GM19438 (cell line): ENCODE measurements around the gene CDC20B.
"Not testable (repeated sequence)": the region's sequence is repeated elsewhere in the genome, so short reads cannot be mapped to it uniquely, and the experiment has no call there.

Experiments used
- ATAC-seq: cut with Tn5 transposase; IDR thresholded peaks from one replicate; pipeline ENCODE4 v1.9.1; 2021; ENCODE audit warnings: low read depth; ENCODE audit not compliant: unreplicated experiment

CDC20B gene

DNA sequence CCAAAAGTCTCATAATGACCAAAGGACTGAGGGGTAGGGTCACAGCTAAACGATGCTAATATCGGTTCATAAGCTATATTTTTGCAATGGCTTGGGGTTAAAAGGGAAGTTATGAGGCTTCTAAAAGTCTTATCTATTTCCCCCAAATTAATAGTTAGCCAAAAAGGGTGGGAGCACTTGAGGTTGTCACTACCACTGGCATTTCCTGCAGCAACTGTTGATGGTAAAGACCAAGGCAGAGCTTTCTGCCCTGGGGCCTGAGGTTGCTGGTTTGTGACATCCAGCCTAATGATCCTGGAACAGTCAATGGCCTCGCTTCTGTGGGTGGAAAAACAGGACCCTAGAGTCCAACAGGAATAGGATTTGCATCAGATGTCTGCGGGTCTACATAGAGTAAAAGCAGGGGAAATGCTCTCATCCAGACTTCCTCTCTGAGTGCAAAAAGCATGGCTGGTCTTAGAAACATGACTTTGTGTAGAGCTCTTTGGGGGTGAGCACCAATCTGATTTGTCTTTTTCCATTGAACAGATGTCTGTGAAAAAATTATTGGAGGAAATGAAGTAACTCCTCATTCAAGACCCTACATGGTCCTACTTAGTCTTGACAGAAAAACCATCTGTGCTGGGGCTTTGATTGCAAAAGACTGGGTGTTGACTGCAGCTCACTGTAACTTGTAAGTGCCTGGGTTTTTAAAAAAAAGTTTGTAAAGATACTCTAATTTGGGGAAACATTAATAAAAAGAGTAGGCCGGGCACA is 67.9 kb downstream of the CDC20B start:
- ATAC-seq = no peak

DNA sequence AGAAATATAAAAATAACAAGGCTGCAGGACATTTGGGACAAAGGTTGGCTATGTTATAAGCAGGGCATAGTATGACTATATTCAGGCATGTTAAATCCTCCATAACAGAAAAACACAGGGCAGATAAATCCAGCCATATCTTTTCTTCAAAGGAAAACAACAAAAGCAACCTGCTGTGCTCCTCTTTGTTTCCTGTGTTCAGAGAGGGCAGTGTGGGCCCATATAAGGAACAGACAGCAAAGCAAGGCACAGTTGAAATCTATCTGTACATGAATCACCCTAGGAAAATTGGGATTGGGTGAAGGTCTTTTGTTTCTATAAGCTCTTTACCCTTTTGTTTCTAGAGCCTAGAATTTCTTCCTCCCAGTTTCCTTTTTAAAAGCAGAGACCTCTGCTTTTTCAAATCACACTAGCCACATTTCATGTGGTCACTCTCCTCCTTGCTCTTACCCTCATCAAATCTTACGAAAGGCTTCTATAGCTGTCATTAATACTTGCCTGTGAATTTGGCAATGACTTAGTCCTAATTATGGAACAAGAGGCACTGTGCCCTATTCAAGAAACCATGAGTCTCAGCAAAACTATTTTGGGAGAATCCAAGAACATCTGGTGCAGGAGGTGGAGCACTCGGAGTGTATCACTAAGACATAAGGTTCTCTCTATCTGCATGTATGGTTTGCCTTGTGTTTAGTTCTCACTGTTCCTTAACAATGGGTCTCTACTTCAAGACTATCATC is 68.8 kb downstream of the CDC20B start:
- no peak for ATAC-seq

DNA sequence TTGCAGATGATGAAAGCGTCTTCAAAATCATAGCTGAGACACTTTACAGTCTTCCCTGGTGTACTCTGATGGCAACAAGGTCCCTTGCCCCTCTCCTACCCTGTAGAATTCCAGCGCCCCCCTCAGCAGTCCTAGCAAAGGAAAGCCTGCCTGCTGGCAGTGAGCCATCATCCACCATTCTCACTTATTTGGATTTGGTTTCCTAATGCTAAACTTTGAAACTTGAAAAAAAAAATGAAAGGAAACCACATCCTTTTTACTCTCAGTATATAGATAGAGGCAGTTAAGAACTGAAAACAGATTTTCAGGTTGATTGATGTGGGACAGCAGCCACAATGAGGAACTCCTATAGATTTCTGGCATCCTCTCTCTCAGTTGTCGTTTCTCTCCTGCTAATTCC is 70.6 kb downstream of the CDC20B start, which contains the start of gene GZMA:
GZMA (plus strand) TSS at position 299 of the 400 bp plus-strand sequence; CDS start at position 336, 37 bp downstream.
- ATAC-seq = no peak

DNA sequence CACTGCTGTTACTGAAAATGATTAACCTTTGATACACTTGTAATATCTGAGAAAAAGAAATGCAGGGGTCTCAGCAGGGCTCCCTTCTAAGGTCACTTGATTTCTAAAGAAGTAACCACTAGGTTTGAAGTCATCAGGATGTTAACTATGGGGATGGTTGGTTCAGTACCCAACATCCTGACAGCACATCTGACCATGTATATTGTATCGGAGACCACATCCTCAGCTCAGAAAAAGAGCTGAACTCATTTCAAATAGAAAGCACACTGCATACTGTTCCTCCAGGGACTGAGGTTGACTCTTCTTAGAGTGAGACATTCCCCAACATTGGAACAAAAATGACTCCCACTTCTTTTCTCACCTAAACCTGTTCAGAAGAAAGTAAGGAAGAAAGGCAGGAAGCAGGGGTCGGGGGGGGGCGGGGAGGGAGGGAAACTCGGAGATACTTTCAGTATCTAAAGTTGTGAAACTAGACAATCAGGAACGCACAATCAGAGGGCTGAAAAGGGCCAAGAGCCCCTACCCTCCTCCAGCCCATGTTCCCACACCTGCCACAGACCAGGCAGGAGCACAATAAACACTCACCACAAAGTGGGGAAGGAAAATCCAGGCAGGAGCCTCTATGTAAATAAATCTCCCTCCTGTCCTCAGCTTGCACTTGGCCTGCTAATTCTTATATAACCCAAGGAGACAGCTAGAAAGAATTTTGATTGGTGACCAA is 71.3 kb downstream of the CDC20B start:
- ATAC-seq = no peak

DNA sequence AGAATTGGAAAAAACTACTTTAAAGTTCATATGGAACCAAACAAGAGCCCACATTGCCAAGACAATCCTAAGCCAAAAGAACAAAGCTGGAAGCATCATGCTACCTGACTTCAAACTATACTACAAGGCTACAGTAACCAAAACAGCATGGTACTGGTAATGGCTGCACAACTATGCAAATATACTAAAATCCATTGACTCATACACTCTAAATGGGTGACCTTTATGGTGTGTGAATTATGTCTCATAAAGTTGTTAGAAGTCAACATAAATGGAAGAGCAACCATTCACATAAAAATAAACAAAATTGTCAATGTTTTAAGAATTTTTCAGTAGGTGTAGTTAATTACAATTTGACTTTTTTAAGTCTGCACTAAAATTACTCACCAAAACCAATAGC is 71.8 kb downstream of the CDC20B start:
- ATAC-seq = not testable (repeated sequence)

DNA sequence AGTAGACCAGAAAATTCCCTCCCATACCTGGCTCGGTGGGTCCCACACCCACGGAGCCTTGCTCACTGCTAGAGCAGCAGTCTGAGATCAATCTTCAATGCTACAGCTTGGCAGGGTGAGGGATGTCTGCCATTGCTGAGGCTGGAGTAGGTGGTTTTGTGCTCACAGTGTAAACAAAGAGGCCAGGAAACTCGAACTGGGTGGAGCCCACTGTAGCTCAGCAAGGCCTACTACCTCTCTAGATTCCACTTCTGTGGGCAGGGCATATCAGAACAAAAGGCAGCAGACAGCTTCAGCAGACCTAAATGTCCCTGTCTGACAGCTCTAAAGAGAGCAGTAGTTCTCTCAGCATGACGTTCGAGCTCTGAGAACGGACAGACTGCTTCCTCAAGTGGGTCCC is 76.1 kb downstream of the CDC20B start:
- no peak for ATAC-seq

DNA sequence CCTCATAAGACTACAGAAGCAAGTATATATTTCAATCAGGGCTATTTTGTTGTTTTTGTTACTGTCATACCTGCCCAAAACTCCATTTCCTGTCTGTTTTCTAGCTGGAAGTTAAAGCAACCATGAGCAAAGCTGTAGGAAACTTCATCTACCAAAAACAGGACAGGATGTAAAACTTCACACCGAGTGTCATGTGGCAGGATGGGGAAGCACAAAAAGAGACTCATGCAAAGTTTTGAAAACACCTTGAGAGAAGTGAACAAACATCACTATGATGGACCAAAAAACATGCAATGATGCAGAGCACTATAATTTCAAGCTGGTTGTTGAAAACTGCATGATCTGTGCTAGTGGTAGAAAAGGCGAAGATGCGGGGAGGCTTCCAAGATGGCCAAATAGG is 76.8 kb downstream of the CDC20B start:
- ATAC-seq = no peak

DNA sequence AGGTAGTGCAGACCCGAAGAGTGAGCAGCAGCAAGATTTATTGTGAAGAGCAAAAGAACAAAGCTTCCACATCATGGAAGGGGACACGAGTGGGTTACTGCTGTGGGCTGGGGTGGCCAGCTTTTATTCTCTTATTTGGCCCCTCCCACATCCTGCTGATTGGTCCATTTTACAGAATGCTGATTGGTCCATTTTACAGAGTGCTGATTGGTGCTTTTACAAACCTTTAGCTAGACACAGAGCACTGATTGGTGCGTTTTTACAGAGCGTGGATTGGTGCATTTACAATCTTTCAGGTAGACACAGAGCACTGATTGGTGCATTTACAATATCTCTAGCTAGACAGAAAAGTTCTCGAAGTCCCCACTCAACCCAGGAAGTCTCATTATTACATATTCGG is 82.0 kb downstream of the CDC20B start:
- not testable (repeated sequence) for ATAC-seq

DNA sequence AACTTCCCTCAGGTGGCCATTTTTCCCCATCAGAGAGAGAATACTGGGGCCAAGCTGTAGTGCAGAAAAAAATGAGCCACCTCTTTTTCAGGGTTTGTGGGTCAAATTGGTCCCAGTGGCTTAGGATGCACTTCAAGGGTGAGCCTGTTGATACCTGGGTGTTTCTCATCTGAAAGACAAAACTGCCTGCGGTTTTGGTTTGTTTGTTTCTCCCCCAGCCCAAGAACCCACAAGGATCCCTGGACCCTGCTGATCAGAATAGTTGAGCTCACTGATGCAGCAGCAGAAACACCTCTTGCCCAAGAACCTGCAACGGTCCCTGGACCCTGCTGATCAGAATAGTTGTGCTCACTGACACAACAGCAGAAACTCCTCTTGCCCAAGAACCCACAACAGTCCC is 83.7 kb downstream of the CDC20B start:
- not testable (repeated sequence) for ATAC-seq

DNA sequence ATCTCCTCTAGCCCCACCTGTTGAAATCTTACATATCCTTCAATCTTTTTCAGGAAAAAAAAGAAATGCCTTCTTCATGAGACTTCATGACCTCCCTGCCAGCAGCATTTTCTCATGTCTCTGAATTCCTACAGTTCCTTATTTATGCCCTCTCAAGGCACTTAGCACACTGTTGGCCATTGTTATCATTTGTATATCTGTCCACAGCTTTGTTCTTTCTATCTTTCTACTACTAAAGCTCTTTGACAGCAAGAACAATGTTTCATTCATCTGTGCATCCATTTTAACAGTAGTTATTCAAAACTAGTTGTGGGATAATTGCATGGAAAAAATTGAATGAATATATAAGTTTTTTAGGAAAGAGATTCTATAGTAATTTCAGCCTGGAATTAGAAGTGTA is 91.4 kb downstream of the CDC20B start:
- no peak for ATAC-seq

DNA sequence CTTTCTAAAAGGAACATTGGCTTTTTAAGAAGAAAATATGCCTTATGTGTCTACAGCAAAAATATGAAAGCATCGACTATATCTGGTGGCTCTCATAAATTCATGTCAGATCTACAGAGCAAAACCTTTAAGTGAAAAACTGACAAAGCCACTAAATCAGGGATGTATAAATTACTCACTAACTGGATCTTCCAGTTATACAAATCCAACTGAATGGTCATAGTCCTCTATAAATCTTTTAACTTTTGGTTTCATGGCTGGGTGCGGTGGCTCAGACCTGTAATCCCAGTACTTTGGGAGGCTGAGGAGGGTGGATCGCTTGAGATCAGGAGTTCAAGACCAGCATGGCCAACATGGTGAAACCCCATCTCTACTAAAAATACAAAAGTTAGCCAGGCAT is 99.8 kb downstream of the CDC20B start:
- ATAC-seq = no peak

DNA sequence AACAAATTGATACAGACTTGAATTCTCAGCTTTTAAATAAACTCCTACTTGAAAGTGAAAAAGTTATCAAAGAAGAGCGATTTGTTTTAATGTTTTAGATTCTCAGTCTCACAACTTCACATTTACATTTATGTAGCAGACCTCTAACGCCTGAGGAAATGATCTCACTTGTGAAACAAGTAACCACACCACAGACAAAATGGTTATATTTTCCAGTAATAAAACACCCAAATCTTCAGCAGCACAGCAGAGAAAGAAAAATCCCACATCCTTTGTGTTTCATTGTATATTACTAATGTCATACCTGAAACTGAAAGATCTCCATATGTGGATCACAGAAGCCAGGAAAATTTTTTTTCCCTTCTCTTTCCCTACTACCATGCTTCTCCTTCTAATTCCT is 100.3 kb downstream of the CDC20B start:
- no peak for ATAC-seq

DNA sequence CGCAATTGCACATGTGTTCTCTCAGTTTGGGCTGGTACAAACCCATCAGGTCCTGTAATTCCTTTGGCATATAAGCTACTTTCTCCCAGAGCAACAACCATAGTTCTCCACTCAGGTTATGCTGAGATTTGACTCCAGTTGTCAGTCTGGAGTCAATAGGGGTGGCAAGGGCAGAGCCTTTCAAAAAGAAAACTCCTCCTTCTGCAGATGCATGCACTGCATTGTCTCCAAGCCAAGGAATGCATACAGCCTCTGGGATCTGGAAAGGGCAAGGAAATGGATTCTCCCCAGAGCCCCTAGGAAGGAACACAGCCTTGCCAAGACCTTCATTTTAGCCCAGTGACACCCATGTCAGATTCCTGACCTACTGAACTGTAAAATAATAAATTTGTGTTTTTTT is 101.6 kb downstream of the CDC20B start:
- no peak for ATAC-seq

DNA sequence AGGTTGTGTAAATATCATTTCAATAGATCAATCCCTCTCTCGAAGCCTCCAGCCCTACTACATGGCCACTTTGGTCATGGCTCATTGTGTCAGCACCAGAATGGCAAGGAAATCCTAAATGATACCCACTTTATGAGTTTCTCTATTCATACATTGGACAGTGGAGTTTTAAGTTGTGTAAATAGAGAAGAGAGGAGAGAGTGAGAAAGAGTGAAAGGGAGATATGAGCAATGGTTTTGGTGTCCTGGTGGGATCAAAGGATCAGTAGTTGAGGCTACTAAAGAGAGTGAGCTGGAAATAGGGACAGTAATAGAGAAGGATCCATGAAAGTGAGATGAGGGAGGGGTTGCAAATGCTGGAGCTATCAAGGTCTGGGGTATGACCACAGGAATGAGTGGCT is 102.0 kb downstream of the CDC20B start:
- ATAC-seq = no peak

DNA sequence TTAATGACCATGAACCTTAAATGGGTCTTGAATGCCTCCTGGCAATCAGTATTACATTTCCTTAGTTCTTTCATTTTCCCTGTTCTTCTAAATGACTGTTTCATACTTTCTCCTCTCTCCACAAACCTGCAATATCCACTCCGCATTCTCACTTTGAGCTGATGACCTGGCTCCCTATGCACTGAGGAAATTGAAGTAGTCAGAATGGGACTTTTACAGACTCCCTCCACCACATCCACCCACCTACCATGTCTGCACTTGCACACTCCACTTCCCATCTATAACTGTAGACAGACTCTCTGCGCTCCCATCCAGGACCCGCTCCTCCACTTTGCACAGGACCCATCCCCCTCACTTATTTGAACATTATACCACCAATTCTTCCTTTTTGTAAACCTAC is 106.7 kb downstream of the CDC20B start:
- ATAC-seq = no peak

DNA sequence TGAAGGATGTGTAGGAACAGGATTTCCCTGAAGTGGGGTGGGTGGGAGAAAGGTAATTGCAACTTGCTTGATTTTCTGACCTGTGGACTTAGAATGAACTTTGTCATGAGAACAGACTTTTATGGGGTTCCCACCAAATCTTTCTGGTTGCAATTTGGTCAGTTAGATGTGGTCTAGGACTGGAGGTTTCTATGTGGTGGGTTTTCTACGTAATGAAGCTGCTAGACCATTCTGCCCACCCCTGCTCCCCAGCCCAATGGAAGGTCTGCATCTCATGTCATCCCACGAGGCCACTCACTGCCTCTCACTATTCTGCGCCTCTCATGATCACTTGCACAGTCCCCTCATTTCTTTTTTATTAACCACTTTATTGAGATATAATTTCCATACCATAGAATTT is 108.5 kb downstream of the CDC20B start:
- ATAC-seq = no peak

DNA sequence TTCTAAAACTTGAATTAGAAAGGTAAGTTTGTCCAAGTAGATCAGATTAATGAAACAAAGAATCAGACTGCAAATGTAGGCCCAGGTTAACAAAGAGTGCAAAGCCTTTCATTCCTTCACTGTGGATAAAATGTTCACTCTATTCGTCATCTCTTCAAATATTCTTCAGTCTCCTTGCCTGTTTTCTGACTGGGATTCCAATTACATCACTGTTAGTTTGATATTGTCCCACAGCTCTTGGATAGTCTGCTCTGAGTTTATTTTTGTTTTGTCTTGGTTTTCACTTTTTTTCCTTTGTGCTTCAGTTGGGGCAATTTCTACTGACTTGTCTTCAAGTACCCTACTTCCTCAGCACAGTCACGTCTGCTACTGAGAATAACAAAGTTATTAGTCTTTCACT is 109.1 kb downstream of the CDC20B start:
- ATAC-seq = no peak

DNA sequence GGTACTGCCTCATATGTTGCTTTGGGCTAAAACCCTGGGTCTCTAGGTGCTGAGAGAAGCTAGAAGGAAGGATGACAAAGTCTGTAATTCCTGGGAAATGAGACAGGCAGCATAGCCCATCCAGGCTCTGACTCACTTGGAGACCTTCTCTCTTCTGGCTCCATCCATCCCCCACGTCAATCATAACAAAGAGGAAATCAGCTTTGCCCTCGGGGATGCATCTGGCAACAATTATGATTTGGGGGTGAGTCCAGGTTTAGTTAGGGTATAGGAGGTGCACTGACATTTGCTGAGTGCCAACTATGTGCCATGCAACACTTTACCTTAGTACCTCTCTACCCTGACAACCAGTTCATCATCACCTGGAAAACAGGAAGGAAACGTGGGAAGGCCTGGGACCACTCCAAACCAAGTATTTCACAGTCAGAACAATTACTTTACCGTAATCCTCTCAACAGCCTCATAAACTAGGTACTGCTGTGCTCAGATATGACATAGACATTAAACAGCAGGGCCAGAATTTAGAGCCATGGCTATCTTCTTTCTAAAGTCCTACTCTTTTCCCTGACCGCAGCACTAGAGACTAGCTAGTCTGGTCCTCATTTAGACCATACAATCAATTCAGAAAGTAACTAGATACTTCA is 109.6 kb downstream of the CDC20B start:
- no peak for ATAC-seq
